HG03520 (cell line): ENCODE results near the gene ZNF148.

Experiments
- ATAC-seq: cut with Tn5 transposase; IDR thresholded peaks from one replicate; pipeline ENCODE4 v1.9.1; 2021; ENCODE audit warnings: mild to moderate bottlenecking, moderate library complexity; ENCODE audit not compliant: unreplicated experiment

ZNF148 gene

DNA sequence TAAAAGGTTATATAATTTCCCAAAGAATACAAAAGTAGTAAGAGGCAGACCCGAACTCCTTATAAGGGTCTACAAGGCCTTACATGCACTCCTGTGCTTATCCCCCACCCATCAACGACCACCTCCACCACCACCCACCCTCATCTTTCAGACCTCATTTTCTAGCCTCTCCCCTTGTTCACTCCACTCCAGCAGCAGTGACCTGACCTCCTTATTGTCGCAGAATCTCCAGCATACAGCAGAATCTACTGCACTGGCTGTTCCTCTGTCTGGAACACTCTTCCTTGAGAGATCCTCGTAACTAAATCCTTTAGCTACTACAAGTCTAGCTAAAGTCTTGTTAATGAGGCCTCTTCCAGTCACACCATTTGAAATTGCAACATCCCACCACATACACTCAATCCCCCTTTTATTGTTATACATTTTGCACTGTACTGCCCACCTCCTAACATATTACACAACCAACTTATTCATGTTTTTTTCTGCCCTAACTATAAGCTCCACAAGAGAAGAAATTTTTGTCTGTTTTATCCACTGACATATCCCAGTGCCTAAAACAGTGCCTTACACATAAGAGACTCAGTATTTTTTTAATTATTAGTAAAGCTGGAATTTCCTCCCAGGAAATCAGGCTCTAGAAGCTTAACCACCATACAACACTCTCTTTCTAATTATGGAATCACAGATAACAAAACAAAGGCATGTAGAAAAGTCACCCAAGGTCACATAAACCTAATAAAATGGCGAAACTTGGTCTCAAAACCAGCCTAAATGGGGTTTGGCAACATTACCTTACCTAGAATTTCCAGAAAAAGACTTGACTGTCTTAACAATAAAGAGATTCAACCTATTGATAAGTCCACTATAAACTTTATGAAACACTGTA is 40.2 kb downstream of the ZNF148 start:
- ATAC-seq, result no peak

- ATAC-seq, result no peak
Observed at GRCh38 chr3:125332504-125332903, 42.6 kb downstream of the ZNF148 start.

- no peak for ATAC-seq
Observed at GRCh38 chr3:125331243-125331642, 43.9 kb downstream of the ZNF148 start.

GRCh38 chr3:125326957-125327356 is 48.2 kb downstream of the ZNF148 start:
- ATAC-seq, result no peak

DNA sequence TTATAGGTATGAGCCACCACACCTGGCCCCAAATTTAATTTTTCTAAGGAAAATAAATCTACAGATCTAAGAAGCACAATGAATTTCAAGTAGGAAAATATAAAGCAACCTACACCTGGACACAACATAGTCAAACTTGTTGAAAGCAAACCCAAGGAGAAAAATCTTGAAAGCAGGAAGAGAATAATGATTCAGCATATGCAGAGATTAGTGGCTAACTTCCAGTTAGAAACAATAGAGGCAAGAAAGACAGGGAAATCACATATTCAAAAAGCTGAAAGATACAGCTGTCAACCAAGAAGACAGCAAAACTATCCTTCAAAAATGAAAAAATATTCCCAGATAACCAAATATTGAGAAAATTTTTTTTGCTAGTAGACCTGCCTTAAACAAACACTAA is 49.4 kb downstream of the ZNF148 start:
- ATAC-seq, result no peak

DNA sequence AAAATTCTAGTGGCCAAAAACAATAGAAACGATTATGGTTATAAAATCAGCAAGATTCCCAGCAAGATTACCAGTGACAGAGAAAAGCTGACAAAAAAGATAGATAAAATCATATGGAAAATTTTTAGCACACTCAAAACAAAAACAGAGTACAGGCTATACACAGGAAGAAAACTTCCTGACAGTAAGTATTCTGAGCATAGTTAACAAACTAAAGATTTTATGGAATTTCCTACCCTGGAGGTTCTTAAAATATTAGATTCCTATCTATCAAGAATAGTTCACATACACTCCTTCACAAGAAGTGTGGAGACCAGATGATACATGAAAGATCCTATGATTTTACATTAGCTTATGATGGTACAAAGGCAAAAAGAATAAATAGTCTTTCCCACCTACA is 50.8 kb downstream of the ZNF148 start:
- no peak for ATAC-seq

- ATAC-seq, result no peak
Observed at GRCh38 chr3:125322917-125323316, 52.2 kb downstream of the ZNF148 start.

DNA sequence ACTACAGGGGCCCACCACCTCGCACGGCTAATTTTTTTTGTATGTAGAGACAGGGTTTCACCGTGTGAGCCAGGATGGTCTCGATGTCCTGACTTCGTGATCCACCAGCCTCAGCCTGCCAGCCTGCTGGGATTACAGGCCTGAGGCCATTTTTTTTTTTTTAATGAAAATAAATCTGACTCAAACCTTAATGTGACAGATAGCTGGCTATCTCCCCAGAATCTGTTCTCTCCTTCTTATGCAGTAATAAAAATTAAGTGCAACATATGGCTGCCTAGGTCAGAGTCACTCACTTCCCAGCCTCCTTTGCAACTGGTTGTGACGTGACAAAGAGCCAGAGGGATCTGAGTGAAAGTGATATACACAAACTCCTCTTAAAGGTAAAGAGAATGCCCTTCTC is 53.0 kb downstream of the ZNF148 start:
- ATAC-seq, result no peak

DNA sequence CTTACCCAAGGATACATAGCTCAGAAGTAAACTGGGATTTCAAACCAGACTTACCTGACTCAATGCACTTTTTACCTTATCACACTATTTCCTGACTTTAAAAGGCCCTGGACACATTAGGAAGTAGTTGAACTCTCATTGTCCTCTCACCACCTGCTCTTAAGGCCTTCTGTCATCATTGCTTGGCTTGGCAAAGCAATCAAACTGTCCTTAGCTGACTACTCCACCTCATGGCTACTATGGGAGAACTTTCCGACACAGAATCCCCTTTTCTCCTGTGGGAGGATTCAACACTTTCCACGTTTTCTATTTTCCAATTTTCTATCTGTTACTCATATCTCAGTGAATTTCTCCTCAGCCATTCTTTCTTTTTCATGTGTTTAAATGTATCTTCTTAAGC is 55.4 kb downstream of the ZNF148 start:
- no peak for ATAC-seq

GRCh38 chr3:125318871-125319270 is 56.3 kb downstream of the ZNF148 start:
- ATAC-seq, result no peak

DNA sequence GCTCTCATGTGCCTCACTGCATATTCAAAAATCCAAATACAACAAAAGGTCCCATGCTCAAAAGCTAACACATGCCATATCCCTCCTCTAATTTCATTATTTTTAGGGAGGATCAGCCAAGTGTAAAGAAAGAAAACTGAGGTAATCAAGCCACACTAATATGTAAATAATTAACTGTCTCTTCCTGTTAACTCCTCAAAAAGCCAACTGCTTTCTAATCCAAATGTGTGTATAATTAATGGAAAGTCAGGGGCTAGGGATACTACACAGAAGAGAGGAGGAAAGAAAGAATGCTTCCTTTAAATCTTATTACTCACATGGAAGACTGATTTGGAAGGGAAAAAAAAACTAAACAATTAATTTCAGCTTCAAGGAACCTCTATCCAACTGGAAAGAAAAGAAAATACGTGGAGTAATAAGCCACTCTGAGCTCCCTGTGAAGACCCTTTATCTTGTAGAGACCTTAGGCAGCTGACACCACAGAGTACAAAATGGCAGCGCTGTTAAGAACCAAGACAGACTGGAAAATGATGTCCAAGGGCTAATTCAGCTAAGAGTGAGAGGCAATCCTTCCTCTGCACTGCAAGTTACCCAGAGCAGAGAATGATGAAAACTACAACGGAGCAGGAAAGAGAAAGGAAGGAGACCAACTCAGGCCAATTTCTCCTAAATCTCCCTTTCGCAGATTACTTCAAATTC is 56.8 kb downstream of the ZNF148 start:
- no peak for ATAC-seq

GRCh38 chr3:125317761-125318160 is 57.4 kb downstream of the ZNF148 start:
- no peak for ATAC-seq

- no peak for ATAC-seq
Observed at GRCh38 chr3:125316949-125317348, 58.2 kb downstream of the ZNF148 start.

- no peak for ATAC-seq
Observed at GRCh38 chr3:125316246-125316645, 58.9 kb downstream of the ZNF148 start.

- no peak for ATAC-seq
Observed at GRCh38 chr3:125313060-125313635, 62.0 kb downstream of the ZNF148 start.

GRCh38 chr3:125310623-125311081 is 64.5 kb downstream of the ZNF148 start:
- ATAC-seq, result no peak

GRCh38 chr3:125309476-125309875 is 65.6 kb downstream of the ZNF148 start:
- ATAC-seq, result no peak

- no peak for ATAC-seq
Observed at GRCh38 chr3:125306620-125307019, 68.5 kb downstream of the ZNF148 start.

- ATAC-seq, result no peak
Observed at GRCh38 chr3:125302932-125303331, 72.2 kb downstream of the ZNF148 start.

GRCh38 chr3:125300416-125300815 is 74.7 kb downstream of the ZNF148 start:
- ATAC-seq, result no peak

- no peak for ATAC-seq
Observed at GRCh38 chr3:125294411-125294810, 80.7 kb downstream of the ZNF148 start.

GRCh38 chr3:125292015-125292414 is 83.1 kb downstream of the ZNF148 start:
- ATAC-seq, result no peak
